AG09319 (cell line): ENCODE measurements around the gene COPA.

Experiments
- DNase-seq: peaks from one replicate; pipeline ENCODE4 v3.0.0-alpha.2; 2010; ENCODE audit warnings: low read depth; ENCODE audit errors: extremely low read depth
- TF ChIP-seq, protein P1 (sequence below): IDR thresholded peaks from 2 replicates; pipeline ENCODE4 v1.5.1; 2011; ENCODE audit warnings: low read depth, mild to moderate bottlenecking, inconsistent platforms, low read length, moderate library complexity

COPA gene

DNA sequence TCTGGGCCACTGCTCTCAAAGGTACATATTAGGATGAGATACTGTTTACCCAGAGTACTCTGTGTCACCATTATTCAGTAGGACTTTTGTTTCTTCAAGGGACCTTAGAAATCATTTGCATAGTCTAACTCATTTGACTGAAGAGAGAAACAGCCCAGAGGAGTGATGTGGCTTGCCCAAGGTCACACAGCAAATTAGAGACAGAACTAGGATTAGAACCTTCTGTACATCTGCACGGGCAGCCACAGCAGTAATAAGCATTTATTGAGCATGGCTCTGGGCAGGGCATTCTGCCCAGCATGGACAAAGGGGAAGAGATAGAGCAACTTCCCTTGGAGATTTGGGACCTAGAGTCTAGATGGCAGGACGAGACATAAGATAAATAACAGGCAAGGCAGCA is 18.1 kb upstream of the COPA start:
- DNase-seq, result no peak
- TF ChIP-seq, protein P1, sequence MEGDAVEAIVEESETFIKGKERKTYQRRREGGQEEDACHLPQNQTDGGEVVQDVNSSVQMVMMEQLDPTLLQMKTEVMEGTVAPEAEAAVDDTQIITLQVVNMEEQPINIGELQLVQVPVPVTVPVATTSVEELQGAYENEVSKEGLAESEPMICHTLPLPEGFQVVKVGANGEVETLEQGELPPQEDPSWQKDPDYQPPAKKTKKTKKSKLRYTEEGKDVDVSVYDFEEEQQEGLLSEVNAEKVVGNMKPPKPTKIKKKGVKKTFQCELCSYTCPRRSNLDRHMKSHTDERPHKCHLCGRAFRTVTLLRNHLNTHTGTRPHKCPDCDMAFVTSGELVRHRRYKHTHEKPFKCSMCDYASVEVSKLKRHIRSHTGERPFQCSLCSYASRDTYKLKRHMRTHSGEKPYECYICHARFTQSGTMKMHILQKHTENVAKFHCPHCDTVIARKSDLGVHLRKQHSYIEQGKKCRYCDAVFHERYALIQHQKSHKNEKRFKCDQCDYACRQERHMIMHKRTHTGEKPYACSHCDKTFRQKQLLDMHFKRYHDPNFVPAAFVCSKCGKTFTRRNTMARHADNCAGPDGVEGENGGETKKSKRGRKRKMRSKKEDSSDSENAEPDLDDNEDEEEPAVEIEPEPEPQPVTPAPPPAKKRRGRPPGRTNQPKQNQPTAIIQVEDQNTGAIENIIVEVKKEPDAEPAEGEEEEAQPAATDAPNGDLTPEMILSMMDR, result no peak

DNA sequence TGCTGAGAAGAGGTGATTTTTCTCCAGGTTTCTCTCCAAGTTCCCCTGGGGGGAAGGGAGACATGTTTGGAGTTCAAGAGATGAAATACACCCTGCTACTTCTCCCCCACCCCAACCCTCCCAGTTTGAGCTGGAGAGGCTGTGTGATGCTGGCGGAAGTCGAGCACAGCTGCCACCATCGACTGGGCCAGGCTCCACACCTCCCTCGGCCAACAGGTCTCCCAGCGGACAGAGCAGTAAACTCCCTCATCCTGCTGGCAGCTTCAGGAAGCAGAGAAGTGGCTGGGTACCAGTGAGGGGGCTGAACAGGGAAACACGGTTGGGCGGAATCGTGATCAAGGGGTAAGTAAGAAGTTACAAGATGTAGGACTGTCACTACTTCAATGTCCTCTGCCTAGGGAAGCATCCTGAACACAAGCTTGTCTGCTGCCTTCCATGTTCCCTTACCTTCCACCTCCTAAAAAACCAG is 17.2 kb upstream of the COPA start:
- no peak for DNase-seq
- TF ChIP-seq, protein P1, result no peak

DNA sequence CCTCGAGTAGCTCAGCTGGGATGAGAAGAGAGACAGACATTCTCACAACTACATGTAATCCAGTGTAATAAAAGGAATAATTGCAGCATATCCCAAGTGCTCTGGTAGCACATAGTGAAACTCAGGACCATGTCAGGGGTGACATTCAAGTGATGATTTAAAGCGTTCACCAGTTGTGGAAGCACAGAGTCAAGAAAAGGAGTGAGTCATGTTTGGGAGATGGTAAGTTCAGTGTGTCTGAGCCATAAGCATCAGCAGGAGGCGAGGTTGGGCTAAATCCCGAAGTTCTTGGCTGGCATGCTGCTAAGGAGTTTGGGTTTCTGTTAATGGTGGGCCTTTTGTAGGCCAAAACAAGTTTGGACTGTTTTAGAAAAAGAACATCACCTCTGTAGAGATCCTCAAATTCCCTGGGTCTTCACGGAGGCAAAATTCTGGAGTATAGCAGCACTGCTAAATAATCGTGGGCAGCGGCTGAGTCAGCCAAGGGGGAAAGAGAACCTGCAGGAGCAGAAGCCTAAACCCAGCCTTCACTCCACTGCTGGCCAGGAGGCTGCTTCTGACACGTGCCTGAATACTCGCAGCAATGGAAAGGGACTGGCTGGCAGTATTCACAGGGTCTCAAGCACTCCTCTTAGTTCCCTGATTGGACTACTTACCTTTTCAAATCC is 16.6 kb upstream of the COPA start:
- TF ChIP-seq, protein P1, result no peak
- no peak for DNase-seq

DNA sequence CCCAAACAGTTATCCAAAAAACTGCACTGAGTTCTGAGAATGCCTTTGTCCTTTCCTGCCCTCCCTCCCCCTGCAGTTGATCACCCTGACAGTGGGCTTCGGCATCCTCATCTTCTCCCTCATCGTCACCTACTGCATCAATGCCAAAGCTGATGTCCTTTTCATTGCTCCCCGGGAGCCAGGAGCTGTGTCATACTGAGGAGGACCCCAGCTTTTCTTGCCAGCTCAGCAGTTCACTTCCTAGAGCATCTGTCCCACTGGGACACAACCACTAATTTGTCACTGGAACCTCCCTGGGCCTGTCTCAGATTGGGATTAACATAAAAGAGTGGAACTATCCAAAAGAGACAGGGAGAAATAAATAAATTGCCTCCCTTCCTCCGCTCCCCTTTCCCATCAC is 15.0 kb upstream of the COPA start:
- TF ChIP-seq, protein P1, result no peak
- no peak for DNase-seq

DNA sequence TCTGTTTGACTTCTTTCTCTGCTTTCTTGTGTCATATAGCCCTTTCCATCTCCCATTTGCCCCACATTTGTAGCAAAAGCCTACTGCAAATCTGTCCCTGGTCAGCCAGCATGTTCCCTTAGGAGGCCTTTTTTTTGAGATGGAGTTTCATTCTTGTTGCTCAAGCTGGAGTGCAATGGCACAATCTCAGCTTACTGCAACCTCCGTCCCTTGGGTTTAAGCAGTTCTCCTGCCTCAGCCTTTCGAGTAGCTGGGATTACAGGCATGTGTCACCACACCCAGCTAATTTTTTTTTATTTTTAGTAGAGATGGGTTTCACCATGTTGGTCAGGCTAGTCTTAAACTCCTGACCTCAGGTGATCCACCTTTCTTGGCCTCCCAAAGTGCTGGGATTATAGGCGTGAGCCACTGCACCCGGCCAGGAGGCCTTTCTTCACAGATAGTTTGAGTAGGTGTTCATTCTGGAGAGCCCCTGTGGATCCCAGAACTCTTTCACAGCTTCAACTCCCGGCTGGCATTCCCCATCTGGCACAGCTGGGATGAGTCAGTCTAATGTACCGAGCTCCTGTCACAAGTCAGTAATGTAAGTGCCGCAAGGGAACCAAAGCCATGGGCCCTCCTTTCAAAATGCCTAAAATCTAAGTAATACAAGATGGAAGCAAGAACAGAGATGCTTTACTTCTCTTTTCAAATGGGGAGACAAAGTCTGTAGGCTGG is 14.4 kb upstream of the COPA start:
- TF ChIP-seq, protein P1, result no peak
- no peak for DNase-seq

DNA sequence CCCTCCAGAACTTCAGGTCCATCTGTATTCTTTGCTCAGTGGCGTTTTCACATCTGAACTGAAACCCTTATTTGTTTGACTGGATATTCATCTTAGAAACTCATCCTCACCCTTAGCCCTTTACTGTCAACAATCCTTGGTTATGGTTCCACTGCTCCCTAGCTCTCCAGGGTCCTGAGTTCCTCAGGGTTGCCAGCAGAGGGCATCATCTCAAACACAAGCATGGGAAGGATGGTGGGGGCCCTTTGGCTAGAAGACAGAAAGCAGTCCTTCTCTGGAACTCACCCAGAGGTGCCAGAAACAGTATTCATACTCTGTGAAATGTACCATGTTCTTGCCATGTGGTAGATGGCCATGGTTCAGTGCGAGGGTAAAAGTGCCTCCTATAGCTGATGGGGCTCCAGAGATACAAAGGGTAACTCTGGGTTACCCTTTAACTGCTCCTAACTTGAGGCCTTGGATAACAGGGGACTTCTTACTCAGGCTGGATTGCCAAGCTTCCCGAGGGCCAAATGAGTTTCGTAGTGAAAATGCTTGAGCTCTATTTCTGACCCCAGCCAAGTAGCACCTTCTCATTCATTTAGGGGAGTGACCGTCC is 11.4 kb upstream of the COPA start:
- DNase-seq, result no peak
- TF ChIP-seq, protein P1, result peak; percentile 38

DNA sequence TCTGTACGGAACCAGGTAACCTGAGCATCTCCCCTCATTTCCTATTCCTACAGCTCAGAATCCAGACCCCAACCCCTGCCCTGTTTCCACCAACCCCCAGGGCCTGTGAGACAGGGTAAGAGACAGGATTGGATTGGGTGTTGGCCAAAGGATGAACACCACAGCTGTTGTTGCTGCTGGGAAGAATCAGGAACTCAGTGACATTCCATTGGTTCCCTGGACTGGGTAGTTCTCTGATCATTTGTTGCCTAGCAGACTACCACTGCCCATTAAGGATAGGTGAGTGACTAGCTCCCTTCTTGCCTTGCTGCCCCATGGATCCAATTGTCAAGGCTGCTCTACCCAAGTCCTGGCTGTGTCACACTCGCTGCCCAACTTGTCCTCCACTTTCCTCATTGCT is 10.2 kb upstream of the COPA start:
- DNase-seq, result no peak
- TF ChIP-seq, protein P1, result no peak
